Spleen (tissue), 11 donors: ENCODE results near the gene IDNK. TPM values are rescaled to one million over a fixed set of nuclear protein-coding genes. Genes with fewer than 3 reads are reported as not detected.

Experiments used
- DNase-seq: peaks from one replicate; pipeline ENCODE4 v3.0.0-alpha.2; 2020
- H3K27ac ChIP-seq, 8 donors: fragments of 200-600 bp; sonication (generic) in 7 of 8; 1 replicate in 4 of 8; 2 replicates in 4 of 8; pipeline versions ENCODE4 v1.5.0 to v1.8.0; 2016 to 2021; ENCODE audit warnings: inconsistent platforms in 4 of 8, mild to moderate bottlenecking in 4 of 8, moderate library complexity in 1 of 8
- H3K27me3 ChIP-seq, 7 donors: fragments of 200-600 bp; sonication (generic) in 6 of 7; replicated peaks in 1 of 7; 1 replicate in 4 of 7; 2 replicates in 3 of 7; pipeline versions ENCODE4 v1.5.0 to v1.8.0; 2016 to 2021; ENCODE audit warnings: inconsistent platforms in 3 of 7, mild to moderate bottlenecking in 1 of 7
- H3K36me3 ChIP-seq, 6 donors: fragments of 200-600 bp; sonication (generic) in 5 of 6; 1 replicate in 4 of 6; 2 replicates in 2 of 6; pipeline versions ENCODE4 v1.5.0 to v1.8.0; 2016 to 2021; ENCODE audit warnings: inconsistent platforms in 2 of 6
- H3K4me1 ChIP-seq, 6 donors: fragments of 200-600 bp; sonication (generic) in 5 of 6; 1 replicate in 3 of 6; 2 replicates in 3 of 6; pipeline versions ENCODE4 v1.5.0 to v1.8.0; 2016 to 2021; ENCODE audit warnings: inconsistent platforms in 3 of 6
- H3K4me3 ChIP-seq, 8 donors: fragments of 200-600 bp; sonication (generic) in 7 of 8; 1 replicate in 4 of 8; 2 replicates in 4 of 8; pipeline versions ENCODE4 v1.5.0 to v1.8.0; 2016 to 2021; ENCODE audit warnings: inconsistent platforms in 4 of 8, mild to moderate bottlenecking in 4 of 8, moderate library complexity in 2 of 8
- H3K9me3 ChIP-seq, 8 donors: fragments of 200-600 bp; sonication (generic) in 7 of 8; 1 replicate in 4 of 8; 2 replicates in 4 of 8; pipeline versions ENCODE4 v1.5.0 to v1.8.0; 2016 to 2021; ENCODE audit warnings: inconsistent platforms in 4 of 8
- POLR2A ChIP-seq, 3 donors: fragments of 450-650 bp; IDR thresholded peaks; one replicate each; pipeline ENCODE4 v1.5.1; 2017; ENCODE audit warnings: antibody characterized with exemption in 3 of 3, mild to moderate bottlenecking in 1 of 3
- POLR2AphosphoS5 ChIP-seq, 3 donors: sonication (generic); formaldehyde crosslinking; IDR thresholded peaks; one replicate each; pipeline ENCODE4 v1.5.1; 2017; ENCODE audit warnings: antibody characterized with exemption in 3 of 3
- WGBS, 5 donors: extraction: QIAGEN DNeasy Blood & Tissue Kit in 3 of 5; methylation state at CpG; one replicate each; pipeline versions ENCODE4 v1.1.5 to v1.1.7; 2013 to 2018; 5-methylcytosine and 5-hydroxymethylcytosine counted together
- intact Hi-C: fragments of 100-400 bp; cut with DNase I; formaldehyde crosslinking; loops from one replicate; pipeline ENCODE4 v1.15.0; 2023; ENCODE audit warnings: low total_unique reads
- polyA plus RNA-seq, 3 donors: library from polyadenylated mRNA; stranded (reverse); fragments of 200-250 nt; gene quantifications; one replicate each; pipeline ENCODE4 v1.2.1, GENCODE V29; 2013
- total RNA-seq, 7 donors: library from RNA; depleted of rRNA in 3 of 7; stranded (reverse); fragments of >200 nt in 3 of 7; fragmentation: NEBNext Ultra II Directional in 4 of 7; extraction: Animal tissue kit (Norgen Biotek cat#: 25700) in 4 of 7; gene quantifications; one replicate each; pipeline versions ENCODE4 v1.1.0 to v1.2.1, GENCODE V29; 2016 to 2021
- TF ChIP-seq, protein P1 (sequence below), 11 experiments: fragments of 200-600 bp in 7 of 11; fragments of 450-650 bp in 4 of 11; sonication (generic) in 4 of 11; IDR thresholded peaks in 8 of 11; conservative IDR thresholded peaks in 3 of 11; 1 replicate in 7 of 11; 2 replicates in 4 of 11; pipeline versions ENCODE4 v1.4.0 to v1.8.0; 2016 to 2021; ENCODE audit warnings: antibody characterized with exemption in 11 of 11, inconsistent platforms in 4 of 11, mild to moderate bottlenecking in 1 of 11
- donor health status: healthy with polysubstance abuse.
- donor health status: DM: no; HTN: no; CAD: no; lungs with moderate emphysema.
- donor health status: DM: no; HTN: no; CAD: no.
- donor health status: Bipolar disorder and iron deficiency.
- donor health status: healthy.
- donor health status: DM: no; HTN: no; CAD: no.
- donor health status: DM: yes; HTN: yes; CAD: no.

IDNK gene
- total and polyA plus RNA-seq, 10 donors = 3.5 to 14.8 (median 9.0) TPM

DNA sequence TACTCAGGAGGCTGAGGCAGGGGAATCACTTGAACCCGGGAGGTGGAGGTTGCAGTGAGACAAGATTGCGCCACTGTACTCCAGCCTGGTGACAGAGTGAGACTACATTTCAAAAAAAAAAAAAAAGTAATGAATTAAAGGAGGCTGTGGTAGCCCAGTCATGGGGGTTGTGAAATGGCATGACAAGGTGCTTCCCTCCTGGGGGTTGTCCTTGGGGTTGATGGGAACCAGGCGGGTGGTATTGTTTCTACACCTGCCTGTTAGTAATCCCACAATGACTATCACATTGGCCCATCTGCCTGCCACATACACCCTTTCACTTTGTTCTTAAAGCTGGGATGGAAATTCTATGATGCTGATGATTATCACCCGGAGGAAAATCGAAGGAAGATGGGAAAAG lies 5.6 kb downstream of the IDNK start:
- WGBS, 5 donors = 78 to 95% (median 84%) methylated on average over 5 of the region's 5 CpGs
- no peak overlapping the region for H3K4me3 ChIP-seq
- peaks cover 0 to 39% (median 9%) of the 10 kb centered on the region in 6 donors for H3K36me3 ChIP-seq
- H3K27ac ChIP-seq = peak overlapping the region in 4 of 8 donors; percentile 34 to 60 (median 44)
- no peaks in the 10 kb centered on the region for H3K9me3 ChIP-seq
- DNase-seq = no peak
- no peaks in the 10 kb centered on the region for H3K27me3 ChIP-seq
- TF ChIP-seq POLR2AphosphoS5 (IDR thresholded peaks at IDR 0.05) (no peak), POLR2A (IDR thresholded peaks at IDR 0.05) (no peak)
- TF ChIP-seq, protein P1, sequence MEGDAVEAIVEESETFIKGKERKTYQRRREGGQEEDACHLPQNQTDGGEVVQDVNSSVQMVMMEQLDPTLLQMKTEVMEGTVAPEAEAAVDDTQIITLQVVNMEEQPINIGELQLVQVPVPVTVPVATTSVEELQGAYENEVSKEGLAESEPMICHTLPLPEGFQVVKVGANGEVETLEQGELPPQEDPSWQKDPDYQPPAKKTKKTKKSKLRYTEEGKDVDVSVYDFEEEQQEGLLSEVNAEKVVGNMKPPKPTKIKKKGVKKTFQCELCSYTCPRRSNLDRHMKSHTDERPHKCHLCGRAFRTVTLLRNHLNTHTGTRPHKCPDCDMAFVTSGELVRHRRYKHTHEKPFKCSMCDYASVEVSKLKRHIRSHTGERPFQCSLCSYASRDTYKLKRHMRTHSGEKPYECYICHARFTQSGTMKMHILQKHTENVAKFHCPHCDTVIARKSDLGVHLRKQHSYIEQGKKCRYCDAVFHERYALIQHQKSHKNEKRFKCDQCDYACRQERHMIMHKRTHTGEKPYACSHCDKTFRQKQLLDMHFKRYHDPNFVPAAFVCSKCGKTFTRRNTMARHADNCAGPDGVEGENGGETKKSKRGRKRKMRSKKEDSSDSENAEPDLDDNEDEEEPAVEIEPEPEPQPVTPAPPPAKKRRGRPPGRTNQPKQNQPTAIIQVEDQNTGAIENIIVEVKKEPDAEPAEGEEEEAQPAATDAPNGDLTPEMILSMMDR (IDR thresholded peaks at IDR 0.05 in 8 of 11, conservative IDR thresholded peaks at IDR 0.05 in 3 of 11) = no peak
- intact Hi-C loops = no loop called here
- peaks cover 7 to 19% (median 12%) of the 10 kb centered on the region in 6 donors for H3K4me1 ChIP-seq

DNA sequence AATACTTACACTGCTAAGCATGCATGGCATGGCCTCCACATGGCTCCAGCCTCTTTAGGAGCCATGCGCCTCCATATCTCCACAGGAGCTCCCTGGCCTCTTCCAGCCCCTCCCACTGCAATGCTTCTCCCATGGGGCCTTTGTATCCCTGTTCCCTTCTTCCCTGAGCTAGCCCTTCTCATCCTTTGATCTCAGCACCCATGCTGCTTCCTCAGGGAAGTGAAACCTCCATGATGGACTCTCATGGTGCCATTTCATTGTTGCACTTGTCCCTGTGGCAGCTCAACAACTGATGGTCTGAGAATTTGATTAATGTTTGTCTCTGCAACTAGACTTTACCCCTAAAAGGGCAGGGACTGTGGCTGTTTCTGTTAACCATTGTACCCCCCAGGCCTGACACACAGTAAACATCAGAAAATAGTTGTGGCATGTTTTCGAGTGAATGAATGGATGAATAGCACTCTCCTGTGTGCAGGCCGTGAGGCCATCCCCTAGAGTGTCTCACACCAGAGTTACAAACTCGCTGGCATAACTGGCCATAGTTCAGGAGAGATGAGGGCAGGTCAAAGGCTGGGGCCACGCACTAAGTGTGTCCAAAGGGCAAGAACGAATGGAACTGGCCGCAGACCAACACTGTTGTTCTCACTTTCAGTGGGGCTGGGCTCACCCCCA lies 6.6 kb downstream of the IDNK start:
- intact Hi-C loops = no loop called here
- Histone ChIP-seq H3K27me3 (no peaks in the 10 kb centered on the region), H3K9me3 (no peaks in the 10 kb centered on the region), H3K27ac (peak overlapping the region in 2 of 8 donors; percentile 44 to 60), H3K4me1 (peaks cover 0 to 8% (median 2%) of the 10 kb centered on the region in 6 donors), H3K36me3 (peaks cover 0 to 39% (median 9%) of the 10 kb centered on the region in 6 donors), H3K4me3 (no peak overlapping the region)
- no peak for DNase-seq
- TF ChIP-seq POLR2A (IDR thresholded peaks at IDR 0.05) (no peak), POLR2AphosphoS5 (IDR thresholded peaks at IDR 0.05) (no peak)
- TF ChIP-seq, protein P1 (IDR thresholded peaks at IDR 0.05 in 8 of 11, conservative IDR thresholded peaks at IDR 0.05 in 3 of 11) = no peak
- 89 to 96% (median 93%) methylated on average over 6 to 7 of the region's 7 CpGs for WGBS, 5 donors

DNA sequence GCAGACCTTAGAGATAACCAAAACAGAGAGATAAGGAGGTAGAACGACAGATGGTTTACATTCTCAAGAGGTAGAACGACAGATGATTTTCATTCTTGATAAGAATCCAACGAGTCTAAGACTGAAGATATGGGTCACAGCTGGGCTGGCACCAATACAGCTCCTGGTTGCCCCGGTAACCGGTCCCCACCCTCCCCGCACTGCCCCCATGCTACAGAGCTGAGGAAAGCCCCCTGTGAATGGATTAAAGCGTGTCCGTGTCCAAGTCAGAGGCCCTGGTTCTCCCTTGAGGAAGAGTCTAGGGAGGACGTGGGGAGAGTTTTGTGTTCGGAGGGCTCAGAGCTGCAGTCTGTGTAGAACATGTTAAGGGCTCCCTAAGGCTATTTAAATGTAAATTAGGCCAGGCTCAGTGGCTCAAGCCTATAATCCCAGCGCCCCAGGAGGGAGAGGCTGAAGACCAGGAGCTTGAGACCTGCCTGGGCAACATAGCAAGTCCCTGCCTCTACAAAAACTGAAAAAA lies 8.1 kb downstream of the IDNK start:
- intact Hi-C loops = no loop called here
- no peaks in the 10 kb centered on the region for H3K4me1 ChIP-seq
- TF ChIP-seq POLR2AphosphoS5 (IDR thresholded peaks at IDR 0.05) = no peak
- TF ChIP-seq, protein P1 (IDR thresholded peaks at IDR 0.05 in 8 of 11, conservative IDR thresholded peaks at IDR 0.05 in 3 of 11) = no peak
- TF ChIP-seq POLR2A (IDR thresholded peaks at IDR 0.05) = no peak
- H3K9me3 ChIP-seq = no peaks in the 10 kb centered on the region
- DNase-seq = no peak
- H3K36me3 ChIP-seq = peaks cover 0 to 39% (median 9%) of the 10 kb centered on the region in 6 donors
- H3K27me3 ChIP-seq = no peaks in the 10 kb centered on the region
- no peak overlapping the region for H3K4me3 ChIP-seq
- no peak overlapping the region for H3K27ac ChIP-seq
- 65 to 76% (median 68%) methylated on average over 11 of the region's 11 CpGs for WGBS, 5 donors

DNA sequence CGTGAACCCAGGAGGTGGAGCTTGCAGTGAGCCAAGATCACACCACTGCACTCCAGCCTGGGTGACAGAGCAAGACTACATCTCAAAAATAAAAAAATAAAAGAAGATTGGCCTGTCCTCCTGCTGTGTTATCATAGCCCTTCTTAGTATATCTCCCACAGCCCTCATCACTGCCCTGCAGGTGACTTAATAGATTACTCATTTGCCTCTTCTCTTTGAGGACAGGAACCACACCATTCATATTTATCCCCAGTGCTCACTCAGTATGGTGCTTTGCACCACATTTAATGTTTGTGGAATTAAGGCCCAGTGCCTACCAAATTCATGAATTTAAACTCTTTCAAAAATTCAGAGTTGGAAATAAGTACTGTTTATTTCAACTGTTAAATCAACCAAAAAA lies 10.3 kb downstream of the IDNK start:
- 94 to 100% (median 100%) methylated on average over 1 of the region's 1 CpG for WGBS, 5 donors
- H3K4me1 ChIP-seq = no peaks in the 10 kb centered on the region
- H3K36me3 ChIP-seq = peaks cover 0 to 22% (median 2%) of the 10 kb centered on the region in 6 donors
- H3K4me3 ChIP-seq = no peak overlapping the region
- intact Hi-C loops = no loop called here
- TF ChIP-seq, protein P1 (IDR thresholded peaks at IDR 0.05 in 8 of 11, conservative IDR thresholded peaks at IDR 0.05 in 3 of 11) = no peak
- H3K27ac ChIP-seq = no peak overlapping the region
- H3K9me3 ChIP-seq = no peaks in the 10 kb centered on the region
- no peak for DNase-seq
- no peaks in the 10 kb centered on the region for H3K27me3 ChIP-seq
